NB4 (cell line): Measurements from ENCODE around the gene ALDOA.

Experiments
- MYC ChIP-seq: IDR thresholded peaks from 2 replicates; pipeline ENCODE4 v1.6.1; 2011; ENCODE audit warnings: low read depth, low read length
- TF ChIP-seq, protein P1 (sequence below): IDR thresholded peaks from one replicate; pipeline ENCODE4 v1.5.1; 2012; ENCODE audit warnings: low read depth, low read length

DNA sequence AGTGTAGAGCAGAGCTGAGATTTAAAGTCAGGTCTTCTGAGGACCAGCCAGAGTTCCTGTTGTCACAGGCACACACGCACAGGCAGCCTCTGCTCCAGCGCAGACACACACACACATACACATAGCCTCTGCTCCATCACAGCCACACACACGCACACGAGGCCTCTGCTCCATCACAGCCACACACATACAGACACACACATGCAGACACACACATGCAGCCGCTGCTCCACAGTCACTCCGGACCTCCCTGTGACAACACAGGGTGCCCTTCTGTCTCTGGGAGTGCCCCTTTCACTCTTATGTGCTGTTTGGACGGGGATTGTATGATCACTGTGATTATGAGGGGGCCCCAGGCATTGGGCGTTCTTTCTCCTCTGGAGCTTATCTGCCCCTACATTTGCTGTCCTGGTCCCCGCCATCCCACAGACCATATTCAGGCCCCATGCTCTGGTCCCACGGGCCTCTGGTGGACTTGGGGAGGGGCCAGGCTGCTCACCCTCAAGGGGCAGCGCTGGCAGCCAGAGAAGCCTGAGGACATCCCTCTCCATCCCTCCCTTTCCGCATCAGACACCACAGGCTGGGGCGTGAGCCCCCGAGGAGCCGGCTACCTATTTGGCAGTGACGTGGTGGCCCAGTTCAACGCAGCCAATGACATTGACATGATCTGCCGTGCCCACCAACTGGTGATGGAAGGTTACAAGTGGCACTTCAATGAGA, 18.7 kb downstream of the ALDOA start:
- TF ChIP-seq, protein P1, sequence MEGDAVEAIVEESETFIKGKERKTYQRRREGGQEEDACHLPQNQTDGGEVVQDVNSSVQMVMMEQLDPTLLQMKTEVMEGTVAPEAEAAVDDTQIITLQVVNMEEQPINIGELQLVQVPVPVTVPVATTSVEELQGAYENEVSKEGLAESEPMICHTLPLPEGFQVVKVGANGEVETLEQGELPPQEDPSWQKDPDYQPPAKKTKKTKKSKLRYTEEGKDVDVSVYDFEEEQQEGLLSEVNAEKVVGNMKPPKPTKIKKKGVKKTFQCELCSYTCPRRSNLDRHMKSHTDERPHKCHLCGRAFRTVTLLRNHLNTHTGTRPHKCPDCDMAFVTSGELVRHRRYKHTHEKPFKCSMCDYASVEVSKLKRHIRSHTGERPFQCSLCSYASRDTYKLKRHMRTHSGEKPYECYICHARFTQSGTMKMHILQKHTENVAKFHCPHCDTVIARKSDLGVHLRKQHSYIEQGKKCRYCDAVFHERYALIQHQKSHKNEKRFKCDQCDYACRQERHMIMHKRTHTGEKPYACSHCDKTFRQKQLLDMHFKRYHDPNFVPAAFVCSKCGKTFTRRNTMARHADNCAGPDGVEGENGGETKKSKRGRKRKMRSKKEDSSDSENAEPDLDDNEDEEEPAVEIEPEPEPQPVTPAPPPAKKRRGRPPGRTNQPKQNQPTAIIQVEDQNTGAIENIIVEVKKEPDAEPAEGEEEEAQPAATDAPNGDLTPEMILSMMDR: no peak
- TF ChIP-seq MYC: no peak
